Activated CD4-positive, alpha-beta memory T cell treated with anti-CD3 and anti-CD28 coated beads for 36 hours (primary cell): ENCODE results near the gene PCSK5. TPM values are rescaled to one million over a fixed set of nuclear protein-coding genes. Genes with fewer than 3 reads are reported as not detected.

Experiments
- CTCF ChIA-PET: fragments of 350-600 bp; sonication (Branson Sonifier 250); formaldehyde crosslinking; loops from one replicate; lab custom pipeline; 2021; ENCODE audit warnings: antibody characterized with exemption, inconsistent platforms; lab: Charles Lee
- POLR2A ChIA-PET: fragments of 350-600 bp; sonication (Branson Sonifier 250); formaldehyde crosslinking; loops from one replicate; lab custom pipeline; 2021; ENCODE audit warnings: antibody characterized with exemption; lab: Charles Lee
- DNase-seq: peaks from one replicate; pipeline ENCODE4 v3.0.0-alpha.2; 2020
- H3K27ac Mint-ChIP-seq: one replicate; pipeline ENCODE4 v1.8.0; 2021; ENCODE audit warnings: mixed read lengths
- H3K27me3 Mint-ChIP-seq: one replicate; pipeline ENCODE4 v1.8.0; 2021; ENCODE audit warnings: mixed read lengths
- H3K36me3 Mint-ChIP-seq: one replicate; pipeline ENCODE4 v1.8.0; 2021; ENCODE audit warnings: mixed read lengths
- H3K4me1 Mint-ChIP-seq: one replicate; pipeline ENCODE4 v1.8.0; 2021; ENCODE audit warnings: low read depth, mixed read lengths
- H3K4me3 Mint-ChIP-seq: one replicate; pipeline ENCODE4 v1.8.0; 2021; ENCODE audit warnings: mild to moderate bottlenecking, mixed read lengths
- H3K9me3 Mint-ChIP-seq: one replicate; pipeline ENCODE4 v1.8.0; 2021; ENCODE audit warnings: mixed read lengths
- intact Hi-C: fragments of 100-400 bp; cut with micrococcal nuclease; formaldehyde crosslinking; loops from one replicate; pipeline ENCODE4 v1.15.1; 2023
- total RNA-seq, 2 experiments: library from RNA; stranded (reverse); gene quantifications; one replicate each; pipeline ENCODE4 v1.2.3, GENCODE V29; 2021

PCSK5 gene
- total RNA-seq, 2 experiments from 2014 or later, result 2.0 to 2.1 TPM

DNA sequence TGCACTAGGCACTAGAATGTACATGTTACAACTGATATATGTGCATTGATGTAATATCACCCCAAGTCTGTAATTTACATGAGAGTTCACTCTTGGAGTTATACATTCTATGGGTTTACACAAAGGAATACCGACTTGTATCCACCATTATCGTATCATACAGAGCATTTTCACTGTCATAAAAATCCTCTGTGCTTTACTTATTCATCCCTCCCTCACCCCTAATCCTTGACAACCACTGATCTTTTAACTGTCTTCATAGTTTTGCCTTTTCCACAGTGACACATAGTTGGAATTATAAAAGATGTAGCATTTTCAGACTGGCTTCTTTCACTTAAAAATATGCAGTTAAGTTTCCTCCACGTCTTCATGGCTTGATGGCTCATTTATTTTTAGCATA lies 514.9 kb downstream of the PCSK5 start:
- H3K4me3 Mint-ChIP-seq, result no peak overlapping the region
- no peak for DNase-seq
- H3K27me3 Mint-ChIP-seq, result no peaks in the 10 kb centered on the region
- peaks cover 17% of the 10 kb centered on the region for H3K4me1 Mint-ChIP-seq
- H3K27ac Mint-ChIP-seq, result no peak overlapping the region
- intact Hi-C loops, result no loop called here
- H3K36me3 Mint-ChIP-seq, result no peaks in the 10 kb centered on the region
- POLR2A ChIA-PET, result no interaction called here
- CTCF ChIA-PET, result interaction anchor here (1.0 to 2.9 kb wide), 4 partner anchors 11 to 299 kb away, joined by 4 to 14 read pairs (median 9); partner anchors contain the start of gene RFK
- H3K9me3 Mint-ChIP-seq, result no peaks in the 10 kb centered on the region

DNA sequence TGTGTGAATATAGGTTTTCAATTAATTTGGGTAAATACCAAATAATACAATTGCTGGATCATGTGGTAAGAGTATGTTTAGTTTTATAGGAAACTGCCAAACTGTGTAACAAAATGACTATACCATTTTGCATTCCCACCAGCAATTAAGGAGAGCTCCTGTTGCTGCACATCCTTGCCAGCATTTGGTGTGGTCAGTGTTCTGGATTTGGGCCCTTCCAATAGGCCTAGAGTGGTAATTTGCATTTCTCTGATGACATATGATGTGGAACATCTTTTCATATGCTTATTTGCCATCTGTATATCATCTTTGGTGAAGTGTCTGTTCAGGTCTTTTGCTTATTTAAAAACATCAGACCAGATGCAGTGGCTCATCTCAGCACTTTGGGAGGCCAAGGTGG lies 515.4 kb downstream of the PCSK5 start:
- no peaks in the 10 kb centered on the region for H3K9me3 Mint-ChIP-seq
- no peak for DNase-seq
- H3K4me1 Mint-ChIP-seq, result peaks cover 13% of the 10 kb centered on the region
- intact Hi-C loops, result no loop called here
- ChIA-PET CTCF (interaction anchor here (2.9 kb wide), 1 partner anchor 14 kb away, joined by 13 read pairs; no protein-coding TSS in a partner anchor), POLR2A (no interaction called here)
- no peak overlapping the region for H3K27ac Mint-ChIP-seq
- H3K27me3 Mint-ChIP-seq, result no peaks in the 10 kb centered on the region
- H3K4me3 Mint-ChIP-seq, result no peak overlapping the region
- no peaks in the 10 kb centered on the region for H3K36me3 Mint-ChIP-seq
